Measurements from ENCODE around the gene FLG. TPM values are rescaled to one million over a fixed set of nuclear protein-coding genes. Genes with fewer than 3 reads are reported as not detected.

The FLG gene
- not detected for total RNA-seq (ENCODE audit: unreplicated experiment)
- long read RNA-seq: 0 reads

DNA sequence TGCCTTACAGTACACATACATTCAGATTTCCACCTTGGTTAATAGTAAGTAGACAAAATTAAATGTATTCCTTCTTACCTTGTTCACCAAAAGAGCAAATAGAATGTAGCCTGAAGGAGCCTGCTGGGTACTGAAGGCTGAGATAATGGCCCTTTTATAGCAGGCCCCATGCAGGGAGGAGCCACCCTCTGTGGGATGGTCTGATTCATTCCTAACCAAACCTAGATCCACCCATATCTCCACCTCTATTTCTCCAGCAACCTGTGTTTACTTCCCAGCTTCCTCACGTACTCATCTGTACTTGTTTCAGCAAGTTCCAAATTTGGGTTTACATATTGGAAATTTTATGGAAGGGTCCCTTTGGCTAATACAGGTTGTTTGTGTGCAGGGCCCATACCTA lies at the start of gene FLG:
Gene FLG (minus strand): TSS at position 129 of the 400 bp plus-strand sequence. CDS start 9,783 bp downstream, outside the sequence.
- Mint-ChIP-seq H3K9me3 (ENCODE audit: unreplicated experiment) (no peaks in the 10 kb centered on the region), H3K4me3 (ENCODE audit: unreplicated experiment) (no peak within 1 kb of the TSS), H3K27ac (ENCODE audit: unreplicated experiment) (no peak within 1 kb of the TSS), H3K36me3 (ENCODE audit: unreplicated experiment) (no peaks in the 10 kb centered on the region), H3K4me1 (ENCODE audit: low read depth, unreplicated experiment) (no peaks in the 10 kb centered on the region), H3K27me3 (ENCODE audit: unreplicated experiment) (no peaks in the 10 kb centered on the region)
- no peak for DNase-seq
- TF ChIP-seq, protein P1, sequence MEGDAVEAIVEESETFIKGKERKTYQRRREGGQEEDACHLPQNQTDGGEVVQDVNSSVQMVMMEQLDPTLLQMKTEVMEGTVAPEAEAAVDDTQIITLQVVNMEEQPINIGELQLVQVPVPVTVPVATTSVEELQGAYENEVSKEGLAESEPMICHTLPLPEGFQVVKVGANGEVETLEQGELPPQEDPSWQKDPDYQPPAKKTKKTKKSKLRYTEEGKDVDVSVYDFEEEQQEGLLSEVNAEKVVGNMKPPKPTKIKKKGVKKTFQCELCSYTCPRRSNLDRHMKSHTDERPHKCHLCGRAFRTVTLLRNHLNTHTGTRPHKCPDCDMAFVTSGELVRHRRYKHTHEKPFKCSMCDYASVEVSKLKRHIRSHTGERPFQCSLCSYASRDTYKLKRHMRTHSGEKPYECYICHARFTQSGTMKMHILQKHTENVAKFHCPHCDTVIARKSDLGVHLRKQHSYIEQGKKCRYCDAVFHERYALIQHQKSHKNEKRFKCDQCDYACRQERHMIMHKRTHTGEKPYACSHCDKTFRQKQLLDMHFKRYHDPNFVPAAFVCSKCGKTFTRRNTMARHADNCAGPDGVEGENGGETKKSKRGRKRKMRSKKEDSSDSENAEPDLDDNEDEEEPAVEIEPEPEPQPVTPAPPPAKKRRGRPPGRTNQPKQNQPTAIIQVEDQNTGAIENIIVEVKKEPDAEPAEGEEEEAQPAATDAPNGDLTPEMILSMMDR (IDR thresholded peaks at IDR 0.05; ENCODE audit: partially characterized antibody, unreplicated experiment): no peak

- H3K27ac Mint-ChIP-seq (ENCODE audit: unreplicated experiment): no peak overlapping the region
- DNase-seq: no peak
- TF ChIP-seq, protein P1 (IDR thresholded peaks at IDR 0.05; ENCODE audit: partially characterized antibody, unreplicated experiment): no peak
- peaks cover 11% of the 10 kb centered on the region for H3K4me1 Mint-ChIP-seq (ENCODE audit: low read depth, unreplicated experiment)
- H3K36me3 Mint-ChIP-seq (ENCODE audit: unreplicated experiment): peaks cover 5% of the 10 kb centered on the region
- peaks cover 7% of the 10 kb centered on the region for H3K9me3 Mint-ChIP-seq (ENCODE audit: unreplicated experiment)
- H3K4me3 Mint-ChIP-seq (ENCODE audit: unreplicated experiment): no peak overlapping the region
- peaks cover 2% of the 10 kb centered on the region for H3K27me3 Mint-ChIP-seq (ENCODE audit: unreplicated experiment)
Measured at GRCh38 chr1:152374451-152374850, 49.4 kb upstream of the FLG start.

- DNase-seq: no peak
- Mint-ChIP-seq H3K36me3 (ENCODE audit: unreplicated experiment) (peaks cover 9% of the 10 kb centered on the region), H3K4me1 (ENCODE audit: low read depth, unreplicated experiment) (peaks cover 8% of the 10 kb centered on the region), H3K4me3 (ENCODE audit: unreplicated experiment) (no peak overlapping the region), H3K27me3 (ENCODE audit: unreplicated experiment) (peaks cover 2% of the 10 kb centered on the region), H3K27ac (ENCODE audit: unreplicated experiment) (no peak overlapping the region), H3K9me3 (ENCODE audit: unreplicated experiment) (peaks cover 6% of the 10 kb centered on the region)
- TF ChIP-seq, protein P1 (IDR thresholded peaks at IDR 0.05; ENCODE audit: partially characterized antibody, unreplicated experiment): no peak
Measured at GRCh38 chr1:152372672-152373071, 47.6 kb upstream of the FLG start.

- TF ChIP-seq, protein P1 (IDR thresholded peaks at IDR 0.05; ENCODE audit: partially characterized antibody, unreplicated experiment): no peak
- Mint-ChIP-seq H3K36me3 (ENCODE audit: unreplicated experiment) (peaks cover 9% of the 10 kb centered on the region), H3K4me3 (ENCODE audit: unreplicated experiment) (no peak overlapping the region), H3K4me1 (ENCODE audit: low read depth, unreplicated experiment) (peaks cover 5% of the 10 kb centered on the region), H3K27me3 (ENCODE audit: unreplicated experiment) (peaks cover 2% of the 10 kb centered on the region), H3K9me3 (ENCODE audit: unreplicated experiment) (peaks cover 6% of the 10 kb centered on the region), H3K27ac (ENCODE audit: unreplicated experiment) (no peak overlapping the region)
- DNase-seq: no peak
Measured at GRCh38 chr1:152367436-152367835, 42.4 kb upstream of the FLG start.

DNA sequence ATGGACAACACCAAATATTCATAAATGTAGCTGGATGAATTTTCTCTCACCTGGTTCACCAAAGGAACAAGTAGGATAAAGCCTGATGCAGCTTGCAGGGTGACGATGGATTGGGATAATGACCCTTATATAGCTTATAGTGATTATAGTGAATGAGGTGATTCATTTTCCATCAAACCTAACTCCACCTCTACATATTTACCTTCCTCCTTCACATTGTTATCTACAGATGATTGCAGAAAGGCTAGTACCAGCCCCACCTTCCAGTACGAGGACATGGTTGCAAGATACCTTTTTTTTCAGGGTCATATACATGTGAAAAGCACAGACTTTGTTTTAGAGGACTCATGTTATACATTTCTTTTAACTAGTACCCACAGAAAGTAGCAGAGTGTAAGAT lies 34.9 kb upstream of the FLG start, which contains the start of gene FLG2:
Gene FLG2 (minus strand): TSS at position 101 of the 400 bp plus-strand sequence. CDS start 1,122 bp downstream, outside the sequence.
- TF ChIP-seq, protein P1 (IDR thresholded peaks at IDR 0.05; ENCODE audit: partially characterized antibody, unreplicated experiment): no peak
- Mint-ChIP-seq H3K27me3 (ENCODE audit: unreplicated experiment) (no peaks in the 10 kb centered on the region), H3K9me3 (ENCODE audit: unreplicated experiment) (no peaks in the 10 kb centered on the region), H3K4me1 (ENCODE audit: low read depth, unreplicated experiment) (no peaks in the 10 kb centered on the region), H3K27ac (ENCODE audit: unreplicated experiment) (no peak within 1 kb of the TSS), H3K4me3 (ENCODE audit: unreplicated experiment) (no peak within 1 kb of the TSS), H3K36me3 (ENCODE audit: unreplicated experiment) (no peaks in the 10 kb centered on the region)
- no peak for DNase-seq
